HPDE6-E6E7 (cell line): Measurements from ENCODE around the gene PVR.
"Not testable (repeated sequence)": the region's sequence is repeated elsewhere in the genome, so short reads cannot be mapped to it uniquely, and the experiment has no call there.

Experiments used
- DNase-seq: peaks from one replicate; pipeline ENCODE4 v3.0.0; 2011; ENCODE audit warnings: missing footprints; ENCODE audit errors: extremely low spot score

Gene PVR, protein sequence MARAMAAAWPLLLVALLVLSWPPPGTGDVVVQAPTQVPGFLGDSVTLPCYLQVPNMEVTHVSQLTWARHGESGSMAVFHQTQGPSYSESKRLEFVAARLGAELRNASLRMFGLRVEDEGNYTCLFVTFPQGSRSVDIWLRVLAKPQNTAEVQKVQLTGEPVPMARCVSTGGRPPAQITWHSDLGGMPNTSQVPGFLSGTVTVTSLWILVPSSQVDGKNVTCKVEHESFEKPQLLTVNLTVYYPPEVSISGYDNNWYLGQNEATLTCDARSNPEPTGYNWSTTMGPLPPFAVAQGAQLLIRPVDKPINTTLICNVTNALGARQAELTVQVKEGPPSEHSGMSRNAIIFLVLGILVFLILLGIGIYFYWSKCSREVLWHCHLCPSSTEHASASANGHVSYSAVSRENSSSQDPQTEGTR

DNA sequence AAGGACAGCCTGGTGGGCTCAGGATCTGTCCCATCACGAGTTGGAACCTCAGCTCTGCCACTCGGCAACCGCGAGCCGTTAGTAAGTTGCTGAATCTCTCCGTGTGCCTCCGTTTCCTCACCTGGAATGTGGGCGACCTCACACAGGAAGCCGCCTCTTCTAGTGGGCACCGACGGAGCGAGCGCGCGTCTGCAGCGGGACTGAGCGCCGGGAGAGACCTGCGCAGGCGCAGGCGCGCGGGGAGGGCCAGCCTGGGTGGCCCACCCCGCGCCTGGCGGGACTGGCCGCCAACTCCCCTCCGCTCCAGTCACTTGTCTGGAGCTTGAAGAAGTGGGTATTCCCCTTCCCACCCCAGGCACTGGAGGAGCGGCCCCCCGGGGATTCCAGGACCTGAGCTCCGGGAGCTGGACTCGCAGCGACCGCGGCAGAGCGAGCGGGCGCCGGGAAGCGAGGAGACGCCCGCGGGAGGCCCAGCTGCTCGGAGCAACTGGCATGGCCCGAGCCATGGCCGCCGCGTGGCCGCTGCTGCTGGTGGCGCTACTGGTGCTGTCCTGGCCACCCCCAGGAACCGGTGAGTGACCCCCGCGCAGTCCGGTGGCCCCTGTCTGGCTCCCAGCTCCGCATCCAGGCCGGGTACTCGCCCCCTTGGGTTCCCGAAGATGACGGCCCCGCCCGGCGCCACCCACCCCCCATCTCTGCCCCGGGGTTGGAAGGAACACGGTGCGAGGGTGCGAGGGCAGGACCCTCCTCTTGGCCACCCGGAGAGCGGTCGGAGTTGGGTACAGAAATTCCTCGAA, at the start of gene PVR:
TSS of gene PVR (plus strand) at position 306 of the 797 bp plus-strand sequence. CDS start at position 493, 187 bp downstream.
- peak; percentile 80 for DNase-seq

DNA sequence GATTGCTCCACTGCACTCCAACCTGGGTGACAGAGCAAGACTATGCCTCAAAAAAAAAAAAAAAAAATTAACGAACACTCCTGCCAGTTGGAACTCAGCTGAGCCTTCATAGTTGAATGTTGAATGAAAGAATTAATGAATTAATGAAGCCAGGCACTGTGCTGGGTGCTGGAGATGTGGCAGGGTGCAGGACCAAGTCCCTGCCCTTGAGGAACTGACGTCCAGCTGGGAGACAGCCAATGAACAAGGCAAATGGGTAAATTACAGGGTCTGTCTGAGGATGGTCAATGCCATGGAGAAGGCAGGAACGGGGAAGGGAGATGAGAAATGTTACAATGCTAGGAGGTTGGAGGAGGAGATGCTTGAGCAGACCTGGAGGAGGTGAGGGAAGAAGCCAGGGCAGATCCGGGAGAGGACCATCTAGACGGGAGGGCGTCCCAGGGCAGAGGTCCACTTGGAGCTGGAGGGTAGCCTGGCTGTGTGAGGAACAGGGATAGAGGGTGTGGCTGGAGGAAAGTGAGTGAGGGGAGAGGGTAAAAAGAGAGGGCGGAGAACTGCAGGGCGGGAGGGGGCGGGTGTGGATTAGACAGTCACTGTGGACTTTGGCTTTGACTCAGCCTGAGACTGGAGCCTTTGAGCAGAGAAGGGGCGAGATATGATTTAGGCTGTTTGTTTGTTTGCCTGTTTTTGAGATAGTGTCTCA, 47.1 kb upstream of the PVR start:
- DNase-seq = no peak

DNA sequence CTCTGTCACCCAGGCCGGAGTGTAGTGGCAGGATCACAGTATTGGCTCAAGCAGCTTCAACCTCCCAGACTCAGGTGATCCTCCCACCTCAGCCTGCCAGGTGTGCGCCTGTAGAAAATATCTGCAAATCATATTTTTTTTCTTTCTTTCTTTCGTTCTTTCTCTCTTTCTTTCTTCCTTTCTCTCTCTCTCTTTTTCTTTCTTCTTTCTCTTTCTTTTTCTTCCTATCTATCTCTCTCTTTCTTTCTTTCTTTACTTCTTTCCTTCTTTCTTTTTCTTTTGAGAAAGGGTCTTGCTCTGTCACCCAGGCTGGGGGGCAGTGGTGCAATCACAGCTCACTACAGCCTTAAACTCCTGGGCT, 46.6 kb upstream of the PVR start:
- DNase-seq = no peak

DNA sequence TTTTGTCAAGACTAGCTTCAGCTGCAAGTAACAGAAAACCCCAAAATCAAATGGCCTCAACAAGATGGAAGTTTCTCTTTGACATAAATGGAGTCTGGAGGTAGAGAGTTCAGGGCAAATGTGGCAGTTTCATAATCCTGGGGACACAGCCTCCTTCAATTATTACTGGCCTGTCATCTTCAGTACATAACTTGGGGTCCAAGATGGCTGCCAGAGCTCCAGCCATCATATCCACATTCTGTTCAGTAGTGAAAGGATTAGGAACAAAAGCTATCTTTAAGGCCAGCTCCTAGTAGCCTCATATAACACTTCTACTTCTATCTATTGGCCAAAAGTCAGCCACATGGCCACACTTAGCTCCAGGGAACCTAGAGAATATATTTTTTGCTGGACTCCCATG, 45.4 kb upstream of the PVR start:
- no peak for DNase-seq

GRCh38 chr19:44598880-44599279, 44.8 kb upstream of the PVR start:
- no peak for DNase-seq

DNA sequence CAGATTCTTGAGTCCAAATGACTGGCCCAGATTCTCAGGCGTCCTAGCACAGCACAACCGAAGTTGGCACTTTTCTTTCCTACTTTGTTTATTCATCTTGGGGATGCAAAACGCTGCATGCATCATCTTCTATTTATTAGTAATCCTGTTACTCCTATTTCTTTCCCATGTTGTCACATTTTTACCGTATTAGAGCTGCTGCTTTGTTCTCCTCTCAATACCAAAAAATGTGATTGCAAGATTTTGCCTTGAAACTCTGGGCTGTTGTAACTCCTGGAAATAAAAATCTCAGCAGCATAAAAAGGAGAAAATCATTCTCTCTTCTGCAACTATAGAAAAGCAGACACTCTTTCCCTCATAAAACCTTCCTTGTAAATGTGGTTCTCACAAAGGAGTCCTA, 43.2 kb upstream of the PVR start:
- no peak for DNase-seq

- DNase-seq = no peak
Measured at GRCh38 chr19:44602081-44602480, 41.6 kb upstream of the PVR start.

DNA sequence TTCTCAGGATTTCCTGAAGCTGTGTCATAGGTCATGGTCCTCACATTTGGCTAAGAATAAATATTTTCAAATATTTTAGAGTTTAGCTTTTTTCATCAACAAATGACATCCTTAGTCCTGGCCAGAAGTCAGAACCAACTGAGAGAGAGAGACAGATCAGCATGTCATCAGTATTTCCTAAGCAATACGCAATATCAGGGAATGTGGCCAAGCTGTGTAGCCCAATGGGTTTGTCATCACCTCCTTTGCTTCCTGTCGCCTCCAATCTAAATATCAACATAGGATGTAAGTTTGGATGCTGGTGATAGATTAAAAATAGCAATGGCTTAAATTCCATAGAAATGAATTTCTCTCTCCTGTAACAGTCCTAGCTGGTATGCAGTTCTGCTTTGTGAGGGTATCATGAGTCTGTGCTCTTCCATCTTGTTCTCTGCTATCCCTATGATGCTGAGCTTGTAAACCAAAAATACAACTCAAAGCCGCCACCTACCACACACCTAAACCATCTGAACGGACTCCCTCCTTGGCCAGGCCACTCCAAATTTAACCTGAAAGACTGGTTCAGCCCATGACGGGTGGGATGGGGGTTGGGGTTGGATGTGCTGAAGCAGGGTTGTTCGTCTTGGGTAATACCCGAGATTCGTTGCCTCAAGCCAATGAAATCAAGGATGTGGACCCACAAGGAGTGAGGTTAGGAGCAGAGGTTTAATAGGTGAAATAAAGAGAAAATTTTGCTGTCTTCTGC, 40.3 kb upstream of the PVR start:
- DNase-seq = no peak

GRCh38 chr19:44604241-44604640, 39.5 kb upstream of the PVR start:
- DNase-seq = no peak

DNA sequence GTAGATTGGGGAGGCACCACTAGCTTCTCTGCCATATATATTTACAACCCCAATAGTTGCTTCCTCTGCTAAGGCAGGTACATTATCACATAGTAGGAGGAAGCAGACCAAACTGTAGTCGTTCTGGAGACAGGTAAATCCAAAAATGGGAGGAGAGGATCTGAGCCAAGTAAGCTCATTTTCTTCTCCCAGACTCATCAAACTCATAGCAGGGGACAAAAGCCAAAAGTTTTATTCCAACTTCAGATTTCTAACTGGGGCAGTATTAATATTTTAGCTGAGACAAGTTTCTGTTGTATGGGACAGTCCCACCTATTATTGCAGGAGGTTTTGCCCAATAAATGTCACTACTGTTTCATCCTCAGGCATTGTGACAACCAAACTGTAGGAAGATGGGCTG, 38.2 kb upstream of the PVR start:
- no peak for DNase-seq

DNA sequence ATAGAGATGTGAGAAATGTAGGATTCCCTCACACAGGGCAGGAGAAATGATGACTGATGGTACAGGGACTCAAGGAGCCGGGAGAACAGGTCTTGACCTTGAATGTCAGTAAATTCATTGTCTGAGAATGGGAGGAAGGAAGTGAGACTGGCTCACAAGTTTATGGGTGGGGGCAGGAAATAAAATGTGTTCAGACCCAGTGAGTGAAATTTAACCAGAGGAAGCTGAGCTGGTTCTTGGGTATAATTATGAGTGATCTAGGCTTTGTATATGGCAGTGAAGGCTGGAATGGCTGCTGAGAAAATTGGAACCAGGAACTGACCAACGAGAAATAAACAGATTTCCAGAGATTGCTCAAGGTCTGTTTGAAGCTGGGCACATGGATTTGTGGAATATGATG, 36.7 kb upstream of the PVR start:
- DNase-seq = no peak

DNA sequence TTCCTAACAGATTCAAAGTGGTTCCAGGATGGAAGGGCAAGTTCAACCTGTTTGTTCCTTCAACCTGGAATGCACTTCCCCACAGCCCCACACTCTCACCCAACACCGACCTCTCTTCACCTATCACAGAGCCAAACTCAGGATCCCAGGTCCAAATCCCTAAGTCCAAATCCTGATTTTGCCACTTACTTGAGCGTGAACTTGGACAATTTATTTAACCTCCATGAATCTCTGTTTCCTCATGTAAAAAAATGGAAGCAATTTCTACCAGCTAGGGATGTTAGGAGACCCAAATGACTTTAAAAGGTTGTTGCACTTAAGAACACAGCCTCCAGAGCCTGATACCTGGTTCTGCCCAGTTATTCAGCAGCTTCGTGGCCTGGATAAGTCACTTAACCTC, 35.8 kb upstream of the PVR start:
- no peak for DNase-seq

DNA sequence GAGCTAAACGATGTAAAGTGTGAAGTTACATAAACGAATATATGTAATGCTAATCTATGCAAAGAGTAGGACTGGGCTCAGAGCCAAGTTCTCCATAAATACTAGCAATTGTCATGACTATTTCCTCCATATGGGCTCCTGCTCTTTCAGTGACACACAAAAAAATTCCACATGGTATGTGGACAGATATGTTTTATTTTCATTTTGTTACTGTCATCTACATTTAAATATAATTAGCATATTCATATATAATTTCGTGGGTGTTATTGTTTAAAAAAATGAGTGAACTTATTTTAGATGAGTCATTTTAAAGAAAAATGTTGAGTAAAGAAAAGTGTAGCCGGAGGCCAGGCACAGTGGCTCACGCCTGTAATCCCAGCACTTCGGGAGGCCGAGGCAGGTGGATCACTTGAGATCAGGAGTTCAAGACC, 35.3 kb upstream of the PVR start:
- DNase-seq = no peak

- no peak for DNase-seq
Measured at GRCh38 chr19:44609219-44609618, 34.5 kb upstream of the PVR start.

GRCh38 chr19:44610497-44610896, 33.2 kb upstream of the PVR start:
- not testable (repeated sequence) for DNase-seq

- DNase-seq = no peak
Measured at GRCh38 chr19:44611812-44612295, 31.9 kb upstream of the PVR start.

DNA sequence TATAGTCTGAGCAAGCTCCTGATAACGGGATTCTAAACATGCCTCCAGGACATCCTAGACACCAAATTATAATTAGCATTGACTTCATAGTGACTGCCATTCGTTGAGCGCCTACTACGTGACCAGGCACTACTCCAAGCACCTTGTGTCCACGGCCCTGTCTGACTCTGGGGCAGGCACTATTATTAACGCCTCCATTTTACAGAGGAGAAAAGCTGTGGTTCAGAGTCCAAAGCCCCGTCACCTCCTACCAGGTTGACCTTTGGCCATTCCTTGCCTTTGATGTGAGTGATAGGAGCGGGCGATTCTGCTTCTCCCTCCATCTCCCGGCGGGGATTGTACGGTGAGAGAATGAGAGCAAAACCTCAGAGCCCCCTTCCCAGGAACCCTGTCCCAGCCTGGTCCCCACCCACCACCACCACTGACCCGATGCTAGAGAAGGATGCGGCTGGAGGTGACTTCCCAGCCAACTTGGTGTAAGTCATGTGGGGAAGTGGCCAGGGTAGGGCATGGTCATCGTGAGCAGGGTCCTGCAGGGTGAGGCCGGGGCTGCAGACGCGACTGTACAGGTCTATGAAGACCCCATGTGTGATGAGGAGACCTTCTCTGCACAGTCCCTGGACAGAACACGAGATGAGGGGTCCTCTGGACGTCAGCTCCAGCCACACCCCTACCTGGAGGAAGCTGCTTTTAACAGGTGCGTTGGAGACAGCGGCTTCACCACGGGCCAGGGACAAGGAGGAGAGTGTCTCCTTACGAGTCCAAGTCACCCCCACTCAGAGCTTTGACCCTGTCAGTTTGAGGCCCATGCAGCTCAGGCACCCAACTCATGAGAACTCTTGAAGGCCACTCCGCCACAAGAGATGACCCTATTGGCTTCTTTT, 30.2 kb upstream of the PVR start, which contains the start of gene IGSF23:
TSS of gene IGSF23 (plus strand) at position 269 of the 884 bp plus-strand sequence. CDS start at position 352, 83 bp downstream.
- no peak for DNase-seq

GRCh38 chr19:44614313-44614712, 29.4 kb upstream of the PVR start:
- DNase-seq = no peak

DNA sequence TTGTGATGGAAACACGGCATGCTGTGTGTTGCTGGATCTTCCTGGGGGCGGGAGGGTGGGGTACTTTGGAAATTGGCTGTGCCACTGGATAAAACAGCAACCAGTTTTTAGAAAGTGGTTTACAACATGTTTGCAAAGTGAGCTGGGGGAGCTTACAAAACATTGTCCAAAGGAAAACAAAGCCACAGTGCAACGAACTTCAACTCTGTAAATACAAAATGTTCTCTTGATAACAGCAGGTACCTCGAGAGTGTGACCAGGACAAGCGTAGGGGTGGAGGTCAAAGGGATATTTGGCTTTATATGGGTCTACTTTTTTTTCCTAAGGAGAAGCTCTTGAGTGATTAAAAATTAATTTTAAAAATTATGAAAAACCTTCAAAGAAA, 27.9 kb upstream of the PVR start:
- no peak for DNase-seq

DNA sequence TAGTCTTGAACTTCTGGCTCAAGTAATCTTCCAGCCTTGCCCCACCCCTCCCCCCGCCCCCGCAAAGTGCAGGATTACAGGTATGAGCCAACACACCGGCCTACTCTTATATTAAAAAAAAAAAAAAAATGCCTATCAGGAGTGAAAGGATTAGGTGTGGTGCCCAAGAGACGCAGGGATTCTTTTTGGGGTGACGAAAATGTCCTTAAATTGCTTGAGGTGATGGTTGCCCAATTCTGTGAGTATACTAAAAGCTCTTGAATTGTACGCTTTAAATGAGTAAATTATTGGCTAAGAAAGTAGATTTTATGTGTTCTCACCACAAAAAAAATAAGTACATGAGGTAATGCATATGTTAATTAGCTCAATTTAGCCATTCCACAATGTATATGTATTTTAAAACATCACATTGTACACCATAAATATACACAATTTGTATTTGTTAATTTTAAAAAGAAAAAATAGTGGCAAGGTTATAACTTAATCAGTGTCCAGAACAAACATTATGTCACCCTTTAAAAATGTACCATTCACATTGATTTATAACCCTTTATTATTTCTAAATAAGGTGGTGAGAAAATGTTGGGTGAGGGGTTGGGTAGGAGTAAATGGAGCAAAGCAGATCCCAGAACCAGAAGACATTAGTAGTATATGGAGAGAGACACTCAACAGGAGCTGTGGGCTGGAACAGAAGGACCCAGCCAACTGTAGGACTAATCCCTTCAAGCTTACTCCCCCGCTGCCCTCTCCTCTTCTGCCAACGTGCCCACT, 26.4 kb upstream of the PVR start:
- DNase-seq = no peak
